Choroid plexus epithelial cell (primary cell): ENCODE results near the gene CCDC187.

Source experiments
- DNase-seq: peaks from one replicate; pipeline ENCODE4 v3.0.0-alpha.2; 2010; ENCODE audit warnings: low read depth
- H3K4me3 ChIP-seq: 2 replicates; pipeline ENCODE4 v1.5.1; 2011; ENCODE audit warnings: low read depth, mild to moderate bottlenecking, control low read depth, low read length, moderate library complexity
- CTCF ChIP-seq: conservative IDR thresholded peaks from 2 replicates; pipeline ENCODE4 v1.5.1; 2011; ENCODE audit warnings: low read depth, mild to moderate bottlenecking, control low read depth, inconsistent platforms, low read length, moderate library complexity

Gene CCDC187

GRCh38 chr9:136347472-136348256 lies 43.8 kb upstream of the CCDC187 start:
- TF ChIP-seq CTCF, result no peak
- DNase-seq, result no peak
- H3K4me3 ChIP-seq, result no peak overlapping the region

- no peak for DNase-seq
- H3K4me3 ChIP-seq, result no peak overlapping the region
- no peak for TF ChIP-seq CTCF
Observed at GRCh38 chr9:136346927-136347465, 43.1 kb upstream of the CCDC187 start.

- H3K4me3 ChIP-seq, result no peak overlapping the region
- no peak for DNase-seq
- no peak for TF ChIP-seq CTCF
Observed at GRCh38 chr9:136346157-136346481, 42.2 kb upstream of the CCDC187 start.

GRCh38 chr9:136345281-136346156 lies 41.6 kb upstream of the CCDC187 start:
- TF ChIP-seq CTCF, result peak; percentile 60
- H3K4me3 ChIP-seq, result no peak overlapping the region
- peak; percentile 60 for DNase-seq

- no peak for TF ChIP-seq CTCF
- H3K4me3 ChIP-seq, result no peak overlapping the region
- DNase-seq, result no peak
Observed at GRCh38 chr9:136344544-136345280, 40.8 kb upstream of the CCDC187 start.

GRCh38 chr9:136343884-136344269 lies 40.0 kb upstream of the CCDC187 start:
- DNase-seq, result no peak
- no peak overlapping the region for H3K4me3 ChIP-seq
- TF ChIP-seq CTCF, result no peak
